HUES48 (cell line): Measurements from ENCODE around the gene SBK2.
"Not testable (repeated sequence)": the region's sequence is repeated elsewhere in the genome, so short reads cannot be mapped to it uniquely, and the experiment has no call there.

Experiments used
- H3K27ac ChIP-seq: one replicate; pipeline ENCODE4 v1.7.0; 2013; ENCODE audit warnings: low read depth, low read length, inconsistent platforms
- H3K27me3 ChIP-seq: 2 replicates; pipeline ENCODE4 v1.6.1; 2013; ENCODE audit warnings: mild to moderate bottlenecking, low read length; ENCODE audit not compliant: control insufficient read depth, insufficient read depth
- H3K36me3 ChIP-seq: 2 replicates; pipeline ENCODE4 v1.6.1; 2013; ENCODE audit warnings: low read length; ENCODE audit not compliant: control insufficient read depth, insufficient read depth
- H3K4me1 ChIP-seq: 2 replicates; pipeline ENCODE4 v1.6.1; 2013; ENCODE audit warnings: mild to moderate bottlenecking, low read length; ENCODE audit not compliant: control insufficient read depth, insufficient read depth
- H3K4me3 ChIP-seq: 2 replicates; pipeline ENCODE4 v1.5.1; 2013; ENCODE audit warnings: mild to moderate bottlenecking, low read depth, low read length
- H3K9ac ChIP-seq: 2 replicates; pipeline ENCODE4 v1.6.1; 2013; ENCODE audit warnings: mild to moderate bottlenecking, low read depth, low read length, moderate library complexity
- H3K9me3 ChIP-seq: 2 replicates; pipeline ENCODE4 v1.6.1; 2013; ENCODE audit warnings: low read length; ENCODE audit not compliant: control insufficient read depth, insufficient read depth

The SBK2 gene

DNA sequence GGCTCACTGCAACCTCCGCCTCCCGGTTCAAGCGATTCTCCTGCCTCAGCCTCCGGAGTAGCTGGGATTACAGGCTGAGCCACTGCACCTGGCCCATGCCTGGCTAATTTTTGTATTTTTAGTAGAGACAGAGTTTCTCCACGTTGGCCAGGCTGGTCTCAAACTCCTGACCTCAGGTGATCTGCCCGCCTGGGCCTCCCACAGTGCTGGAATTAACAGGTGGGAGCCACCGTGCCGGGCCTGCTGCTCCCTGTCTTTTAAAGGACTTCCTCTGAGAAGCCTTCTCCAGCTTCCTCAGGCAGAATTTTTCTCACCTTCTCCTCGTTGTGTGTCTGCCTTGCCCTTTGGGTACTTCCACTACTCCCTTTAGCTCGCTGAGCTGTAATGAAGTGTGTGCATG lies 40.1 kb downstream of the SBK2 start:
- not testable (repeated sequence) for H3K36me3 ChIP-seq, H3K9me3 ChIP-seq, H3K27ac ChIP-seq, H3K4me3 ChIP-seq, H3K9ac ChIP-seq, H3K4me1 ChIP-seq, H3K27me3 ChIP-seq

DNA sequence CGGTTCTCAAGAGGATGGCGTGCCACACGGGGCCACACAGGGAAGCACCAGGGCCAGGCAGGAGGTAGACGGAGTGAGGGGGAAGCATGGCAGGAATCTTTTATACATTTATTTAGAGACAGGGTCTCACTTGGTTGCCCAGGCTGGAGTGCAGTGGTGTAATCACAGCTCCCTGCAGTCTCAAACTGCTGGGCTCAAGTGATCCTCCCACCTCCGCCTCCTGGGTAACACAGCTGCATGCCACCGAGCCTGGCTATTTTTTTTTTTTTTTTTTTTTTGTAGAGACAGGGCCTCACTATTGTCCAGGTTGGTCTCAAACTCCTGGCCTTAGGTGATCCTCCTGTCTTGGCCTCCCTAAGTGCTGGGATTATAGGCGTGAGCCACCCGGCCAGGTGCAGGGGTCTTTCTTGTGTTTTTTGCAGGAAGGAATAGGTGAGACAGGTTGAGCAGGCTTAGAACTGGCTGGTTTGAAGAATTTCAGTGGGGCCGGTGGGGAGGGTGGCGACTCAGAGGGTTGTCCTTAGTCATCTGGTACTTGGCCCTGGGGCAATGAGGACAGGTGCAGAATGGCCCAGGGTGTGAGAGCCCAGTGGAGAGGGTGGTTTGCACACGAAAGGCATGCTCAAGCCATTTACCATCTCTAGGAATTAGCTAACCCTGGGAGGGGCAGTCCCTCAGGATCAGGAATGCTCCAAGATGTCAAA lies 41.1 kb downstream of the SBK2 start:
- no peak overlapping the region for H3K4me3 ChIP-seq
- no peaks in the 10 kb centered on the region; the same call in 1 of the 2 replicates for H3K4me1 ChIP-seq
- H3K9me3 ChIP-seq: no peaks in the 10 kb centered on the region
- H3K36me3 ChIP-seq: no peaks in the 10 kb centered on the region
- no peak overlapping the region for H3K27ac ChIP-seq
- H3K27me3 ChIP-seq: no peaks in the 10 kb centered on the region
- H3K9ac ChIP-seq: no peak overlapping the region

DNA sequence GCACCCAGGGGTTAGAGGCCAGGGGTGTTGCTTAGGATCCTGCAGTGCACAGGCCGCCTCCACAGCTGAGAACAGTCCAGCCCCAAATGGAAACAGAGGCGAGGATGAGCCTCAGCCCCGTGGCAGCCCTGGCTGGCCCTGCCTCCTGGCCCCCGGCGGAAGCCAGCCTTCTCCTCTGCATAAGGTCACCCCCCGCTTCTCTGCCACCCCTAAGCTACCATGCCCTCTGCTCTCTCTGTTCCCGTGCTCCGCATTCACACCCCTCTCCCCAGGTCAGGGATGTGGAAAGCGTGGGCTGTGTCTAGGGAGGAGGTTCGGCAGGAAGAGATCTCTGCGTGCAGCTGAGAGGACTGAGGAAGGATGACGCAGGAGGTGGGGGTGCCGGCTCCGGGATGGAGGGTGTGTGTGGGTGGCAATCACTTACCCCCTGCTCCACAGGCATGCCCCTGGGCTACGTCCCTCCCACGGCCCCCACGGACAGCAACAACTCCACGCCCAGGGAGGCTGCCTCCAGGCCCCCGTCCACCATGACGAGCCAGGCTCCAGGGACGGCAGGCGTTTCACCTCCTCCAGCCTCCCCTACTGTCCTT lies 42.7 kb downstream of the SBK2 start:
- H3K9me3 ChIP-seq: no peaks in the 10 kb centered on the region
- no peaks in the 10 kb centered on the region for H3K36me3 ChIP-seq
- H3K4me3 ChIP-seq: no peak overlapping the region
- peaks cover 5% of the 10 kb centered on the region for H3K4me1 ChIP-seq
- H3K27ac ChIP-seq: no peak overlapping the region
- no peaks in the 10 kb centered on the region for H3K27me3 ChIP-seq
- H3K9ac ChIP-seq: no peak overlapping the region

DNA sequence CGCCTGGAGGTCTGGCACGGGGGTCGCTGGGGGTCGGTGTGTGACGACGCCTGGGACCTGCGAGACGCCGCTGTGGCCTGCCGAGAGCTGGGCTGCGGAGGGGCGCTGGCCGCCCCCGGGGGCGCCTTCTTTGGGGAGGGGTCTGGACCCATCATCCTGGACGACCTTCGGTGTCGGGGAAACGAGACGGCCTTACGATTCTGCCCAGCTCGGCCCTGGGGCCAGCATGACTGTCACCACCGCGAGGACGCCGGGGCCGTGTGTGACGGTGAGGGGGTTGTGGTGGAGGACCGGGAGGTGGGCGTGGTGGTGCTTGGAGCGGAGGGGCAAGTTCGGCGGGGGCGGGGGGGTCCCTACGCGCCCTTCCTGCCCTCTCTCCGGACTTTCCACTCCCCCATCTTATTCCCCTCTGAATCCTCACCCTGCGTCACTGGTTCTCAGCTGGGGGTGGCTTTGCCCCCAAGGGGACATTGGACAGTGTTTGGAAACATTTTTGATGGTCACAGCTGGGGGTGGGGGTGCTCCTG lies 43.2 kb downstream of the SBK2 start:
- Histone ChIP-seq H3K4me1 (peaks cover 8% of the 10 kb centered on the region), H3K36me3 (no peaks in the 10 kb centered on the region), H3K27me3 (no peaks in the 10 kb centered on the region), H3K9ac (no peak overlapping the region), H3K4me3 (no peak overlapping the region), H3K27ac (no peak overlapping the region), H3K9me3 (no peaks in the 10 kb centered on the region)

DNA sequence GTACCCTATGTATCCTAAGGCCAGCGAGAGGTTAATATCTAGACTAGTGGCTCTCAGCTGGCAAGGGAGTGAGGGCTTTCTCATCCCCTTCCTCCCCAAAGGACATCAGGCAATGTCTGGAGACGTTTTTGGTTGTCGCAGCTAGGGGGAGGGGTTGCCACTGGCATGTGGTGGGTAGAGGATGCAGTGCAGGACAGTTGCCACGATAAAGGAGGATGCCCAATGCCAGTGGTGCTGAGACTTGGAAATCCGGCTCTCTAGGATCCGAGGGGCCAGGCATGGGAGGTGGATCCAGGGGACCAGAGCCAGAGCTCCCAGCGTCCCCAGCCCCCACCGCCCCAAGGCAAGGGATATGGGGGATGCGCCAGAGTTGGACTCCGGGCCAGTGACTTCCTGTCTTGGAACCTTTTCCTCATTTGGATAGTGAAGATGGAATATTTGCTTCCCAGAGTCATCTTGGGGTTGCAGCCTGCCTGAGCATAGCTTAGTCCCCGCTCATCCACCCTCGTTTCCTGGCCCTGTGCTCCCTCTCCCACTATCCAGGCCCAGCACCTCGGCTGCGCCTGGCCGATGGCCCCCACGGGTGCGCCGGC lies 43.8 kb downstream of the SBK2 start:
- H3K36me3 ChIP-seq: no peaks in the 10 kb centered on the region
- no peaks in the 10 kb centered on the region for H3K27me3 ChIP-seq
- no peak overlapping the region for H3K9ac ChIP-seq
- H3K4me3 ChIP-seq: no peak overlapping the region
- H3K27ac ChIP-seq: no peak overlapping the region
- H3K4me1 ChIP-seq: peaks cover 11% of the 10 kb centered on the region
- no peaks in the 10 kb centered on the region for H3K9me3 ChIP-seq

DNA sequence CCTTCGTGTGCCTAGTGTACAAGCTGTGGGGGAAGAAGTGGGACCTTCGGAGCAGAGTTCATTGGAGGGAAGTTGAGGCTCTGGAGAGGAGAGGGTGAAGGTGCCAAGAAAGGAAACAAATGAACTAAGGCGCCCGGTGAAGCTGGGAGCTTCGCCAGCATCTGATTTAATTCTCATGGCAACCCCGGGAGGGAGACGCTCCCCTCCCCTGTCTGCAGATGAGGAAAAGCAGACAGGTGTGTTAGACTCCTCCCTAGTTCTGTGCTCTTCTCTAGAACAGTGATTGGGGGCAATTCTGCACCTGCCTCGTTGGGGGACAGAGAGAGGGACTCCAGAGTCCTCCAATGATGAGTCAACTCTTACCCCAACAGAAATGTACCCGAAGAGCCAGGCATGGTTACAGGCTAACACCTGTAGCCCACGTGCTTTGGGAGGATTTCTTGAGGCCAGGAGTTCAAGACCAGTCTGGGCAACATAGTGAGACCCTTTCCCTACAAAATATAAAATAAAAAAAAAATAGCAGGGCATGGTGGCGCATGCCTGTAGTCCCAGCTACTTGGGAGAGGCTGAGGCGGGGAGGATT lies 44.5 kb downstream of the SBK2 start:
- no peak overlapping the region for H3K9ac ChIP-seq
- H3K4me3 ChIP-seq: no peak overlapping the region
- peaks cover 16% of the 10 kb centered on the region for H3K4me1 ChIP-seq
- no peaks in the 10 kb centered on the region for H3K9me3 ChIP-seq
- no peaks in the 10 kb centered on the region for H3K27me3 ChIP-seq
- H3K36me3 ChIP-seq: no peaks in the 10 kb centered on the region
- no peak overlapping the region for H3K27ac ChIP-seq

DNA sequence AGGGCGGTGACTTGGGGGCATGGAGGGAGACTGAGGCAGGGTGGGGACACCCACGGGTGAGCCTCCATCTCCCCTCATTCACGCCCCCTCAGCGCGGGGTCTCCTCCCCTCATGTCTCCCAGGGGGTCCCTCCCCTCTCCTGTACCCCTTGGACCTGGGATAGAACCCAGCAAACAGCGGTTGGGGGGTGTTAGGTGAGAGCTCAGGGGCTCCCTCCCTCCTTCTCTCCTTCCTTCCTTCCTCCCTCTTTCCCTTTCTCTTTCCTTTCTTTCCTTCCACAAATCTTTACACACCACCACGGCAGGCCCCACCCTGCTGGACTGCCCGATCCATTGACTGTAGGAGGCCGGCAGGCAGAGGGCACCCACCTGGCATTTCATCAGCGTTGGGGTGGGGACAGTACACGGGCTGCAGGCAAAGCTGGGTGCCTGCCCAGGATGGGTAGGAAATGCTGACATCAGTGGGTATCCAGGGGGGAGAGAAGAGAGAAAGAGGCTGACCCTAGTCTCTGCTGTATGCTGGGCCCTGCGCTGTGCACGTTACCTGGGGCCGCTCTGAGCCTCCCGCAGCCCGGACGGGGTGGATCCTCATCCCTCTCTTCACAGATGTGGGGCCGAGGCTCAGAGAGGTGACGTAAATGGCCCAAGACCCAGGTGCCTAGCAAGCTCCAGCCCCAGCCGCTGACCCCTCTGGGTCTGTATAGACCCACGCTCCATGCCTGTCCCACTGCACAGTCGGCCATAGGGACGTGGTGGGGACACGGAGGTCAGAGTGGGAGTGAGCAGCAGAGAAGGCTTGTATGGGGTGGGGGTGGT lies 45.2 kb downstream of the SBK2 start:
- H3K4me1 ChIP-seq: peaks cover 23% of the 10 kb centered on the region
- no peaks in the 10 kb centered on the region for H3K36me3 ChIP-seq
- no peak overlapping the region for H3K27ac ChIP-seq
- H3K4me3 ChIP-seq: no peak overlapping the region
- H3K27me3 ChIP-seq: no peaks in the 10 kb centered on the region
- H3K9me3 ChIP-seq: no peaks in the 10 kb centered on the region
- H3K9ac ChIP-seq: no peak overlapping the region

DNA sequence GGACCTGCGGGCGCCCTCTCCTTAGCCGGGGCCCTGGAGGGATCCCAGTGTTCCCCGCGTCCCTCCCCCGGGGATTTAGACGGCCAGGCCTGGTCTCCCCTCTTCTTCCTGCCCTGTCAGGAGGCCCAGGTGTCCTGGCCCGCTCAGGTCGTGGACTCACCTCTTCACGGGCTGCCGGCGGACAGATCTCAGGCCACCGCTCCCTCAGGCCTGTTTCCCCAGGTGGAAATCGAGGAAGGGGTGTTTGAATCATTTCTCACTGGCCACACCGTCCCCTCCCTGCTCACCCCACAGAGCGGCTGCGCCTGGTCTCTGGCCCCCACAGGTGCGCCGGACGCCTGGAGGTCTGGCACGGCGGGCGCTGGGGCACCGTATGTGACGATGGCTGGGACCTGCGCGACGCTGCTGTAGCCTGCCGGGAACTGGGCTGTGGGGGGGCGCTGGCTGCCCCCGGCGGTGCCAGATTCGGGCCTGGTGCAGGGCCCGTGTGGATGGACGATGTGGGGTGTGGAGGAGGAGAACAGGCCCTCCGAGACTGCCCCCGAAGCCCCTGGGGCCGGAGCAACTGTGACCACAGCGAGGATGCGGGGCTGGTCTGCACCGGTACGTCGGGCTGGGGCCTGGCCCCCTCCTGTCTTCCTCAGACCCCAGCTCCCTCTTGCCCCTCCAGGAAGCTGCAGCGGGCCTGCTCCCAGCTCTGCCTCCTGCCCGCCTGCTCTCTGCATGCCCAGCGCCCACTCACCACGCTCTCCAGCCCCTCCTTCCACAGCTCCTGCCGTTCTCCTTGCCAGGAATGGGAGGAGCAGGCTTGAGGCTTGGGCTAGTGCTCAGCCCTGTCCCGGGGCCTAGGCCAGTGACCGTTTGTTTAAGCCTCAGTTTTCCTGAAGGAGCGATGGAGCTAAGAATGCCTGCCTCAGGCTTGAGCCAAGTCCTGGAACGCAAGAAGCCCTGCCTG lies 46.2 kb downstream of the SBK2 start:
- no peaks in the 10 kb centered on the region for H3K9me3 ChIP-seq
- peaks cover 27% of the 10 kb centered on the region for H3K4me1 ChIP-seq
- H3K27ac ChIP-seq: no peak overlapping the region
- H3K27me3 ChIP-seq: no peaks in the 10 kb centered on the region
- no peaks in the 10 kb centered on the region for H3K36me3 ChIP-seq
- H3K4me3 ChIP-seq: no peak overlapping the region
- no peak overlapping the region for H3K9ac ChIP-seq

DNA sequence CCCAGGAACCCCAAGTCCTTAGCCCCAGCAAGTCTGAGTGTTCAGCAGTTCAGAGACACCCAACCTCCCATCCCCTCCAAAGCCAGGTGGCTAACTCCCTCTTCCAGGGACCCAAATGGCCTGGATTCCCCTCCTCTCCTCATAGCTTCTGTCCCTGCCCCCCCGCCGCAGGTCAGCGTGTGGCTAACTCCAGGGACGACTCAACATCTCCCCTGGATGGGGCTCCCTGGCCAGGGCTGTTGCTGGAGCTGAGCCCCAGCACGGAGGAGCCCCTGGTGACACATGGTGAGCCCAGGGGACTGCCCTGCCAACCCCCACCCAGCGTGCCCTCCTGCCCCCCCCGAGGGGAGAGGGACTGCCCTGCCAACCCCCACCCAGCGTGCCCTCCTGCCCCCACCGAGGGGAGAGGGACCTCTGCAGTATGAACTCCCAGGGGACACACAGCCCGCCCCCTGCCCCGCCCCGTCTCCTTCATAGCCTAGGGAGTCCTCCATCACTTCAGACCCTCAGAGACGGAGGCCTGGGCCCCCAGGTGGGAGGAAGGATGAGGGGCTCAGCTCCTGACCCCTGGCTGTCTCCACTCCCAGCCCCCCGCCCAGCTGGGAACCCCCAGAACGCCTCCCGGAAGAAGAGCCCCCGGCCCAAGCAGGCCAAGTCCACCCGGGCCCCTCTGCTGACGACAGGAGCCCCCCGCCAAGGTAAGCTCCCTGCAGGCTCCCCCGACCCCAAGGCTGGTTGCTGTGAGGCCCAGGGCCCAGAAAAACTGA lies 47.0 kb downstream of the SBK2 start:
- Histone ChIP-seq H3K9me3 (no peaks in the 10 kb centered on the region), H3K36me3 (no peaks in the 10 kb centered on the region), H3K4me3 (no peak overlapping the region), H3K4me1 (peaks cover 30% of the 10 kb centered on the region), H3K27ac (no peak overlapping the region), H3K9ac (no peak overlapping the region), H3K27me3 (no peaks in the 10 kb centered on the region)
